Dermis microvascular lymphatic vessel endothelial cell (primary cell): ENCODE data around the gene LRRTM1. TPM values are rescaled to one million over a fixed set of nuclear protein-coding genes. Genes with fewer than 3 reads are reported as not detected.

ENCODE experiments used
- DNase-seq, 2 donors: peaks; one replicate each; pipeline versions ENCODE4 v3.0.0 to v3.0.0-alpha.2; 2010; ENCODE audit warnings: low read depth in 2 of 2
- total RNA-seq: library from RNA; depleted of rRNA; stranded (reverse); fragments of >200 nt; gene quantifications from 2 replicates; pipeline ENCODE4 v1.2.1, GENCODE V29; 2014

LRRTM1 gene
- total RNA-seq, 1 donor from 2014 or later: not detected

GRCh38 chr2:80252294-80252986, 52.1 kb downstream of the LRRTM1 start:
- no peak for DNase-seq
